Testis (tissue), 3 donors: Measurements from ENCODE around the gene DCTN3. TPM values are rescaled to one million over a fixed set of nuclear protein-coding genes. Genes with fewer than 3 reads are reported as not detected.

Source experiments
- DNase-seq: peaks from one replicate; pipeline ENCODE4 v3.0.0-alpha.2; 2019
- H3K27ac ChIP-seq, 2 donors: fragments of 200-600 bp; sonication (generic); one replicate each; pipeline ENCODE4 v1.5.1; 2019
- H3K27me3 ChIP-seq: fragments of 200-600 bp; sonication (generic); one replicate; pipeline ENCODE4 v1.5.1; 2019
- H3K36me3 ChIP-seq: fragments of 200-600 bp; sonication (generic); one replicate; pipeline ENCODE4 v1.5.1; 2017; ENCODE audit warnings: low read depth; ENCODE audit errors: missing control alignments
- H3K4me1 ChIP-seq: fragments of 200-600 bp; sonication (generic); one replicate; pipeline ENCODE4 v1.5.1; 2019
- H3K4me3 ChIP-seq, 2 donors: fragments of 200-600 bp; sonication (generic); one replicate each; pipeline ENCODE4 v1.5.1; 2017 to 2019
- H3K9me3 ChIP-seq: fragments of 200-600 bp; sonication (generic); one replicate; pipeline ENCODE4 v1.5.1; 2017
- POLR2A ChIP-seq: fragments of 450-650 bp; IDR thresholded peaks from one replicate; pipeline ENCODE4 v1.6.1; 2017; ENCODE audit warnings: antibody characterized with exemption, mild to moderate bottlenecking, moderate library complexity
- WGBS, 2 donors: methylation state at CpG; one replicate each; pipeline ENCODE4 v1.1.5; 2018; 5-methylcytosine and 5-hydroxymethylcytosine counted together
- intact Hi-C: fragments of 100-400 bp; cut with DNase I; formaldehyde crosslinking; loops from one replicate; pipeline ENCODE4 v1.15.1; 2023; ENCODE audit warnings: low total_unique reads
- polyA plus RNA-seq: library from polyadenylated mRNA; stranded (reverse); fragments of 350-450 nt; fragmentation: Illumina TruSeq; extraction: RNeasy Lipid Tissue Mini Kit (QIAGEN cat#74804); gene quantifications from one replicate; pipeline ENCODE4 v1.2.3, GENCODE V29; 2014; ENCODE audit warnings: low read depth, low replicate concordance; ENCODE audit not compliant: insufficient read depth
- total RNA-seq, 2 donors: library from RNA; depleted of rRNA; stranded (reverse); fragments of >200 nt; gene quantifications; one replicate each; pipeline ENCODE4 v1.2.3, GENCODE V29; 2016
- TF ChIP-seq, protein P1 (sequence below), 3 experiments: fragments of 450-650 bp in 2 of 3; fragments of 200-600 bp in 1 of 3; sonication (generic) in 1 of 3; IDR thresholded peaks; one replicate each; pipeline ENCODE4 v1.5.1; 2016 to 2019; ENCODE audit warnings: antibody characterized with exemption in 3 of 3, mild to moderate bottlenecking in 2 of 3, moderate library complexity in 1 of 3

The DCTN3 gene
- total and polyA plus RNA-seq, 3 donors from 2014 or later, result 55.1 to 82.9 (median 78.5) TPM

DNA sequence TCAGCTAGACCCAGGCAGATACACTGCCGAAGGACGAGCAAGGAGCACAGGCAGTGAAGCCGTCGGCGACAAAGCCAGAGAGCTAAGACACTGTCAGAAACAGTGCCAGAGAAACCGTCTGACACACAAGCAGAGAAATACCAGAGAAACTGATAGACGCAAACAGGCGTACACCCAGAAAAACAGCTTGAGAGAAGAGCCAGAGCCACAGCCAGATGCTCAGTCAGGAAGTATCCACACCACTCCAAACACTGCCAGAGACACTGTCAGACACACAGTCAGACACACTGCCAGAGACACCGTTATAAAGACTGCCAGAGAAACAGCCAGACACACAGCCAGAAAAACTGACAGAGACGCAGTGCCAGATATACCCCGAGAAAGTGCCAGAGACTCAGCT lies 49.9 kb downstream of the DCTN3 start:
- H3K9me3 ChIP-seq, result no peaks in the 10 kb centered on the region
- H3K27ac ChIP-seq, result no peak overlapping the region
- H3K36me3 ChIP-seq, result no peaks in the 10 kb centered on the region
- TF ChIP-seq, protein P1, sequence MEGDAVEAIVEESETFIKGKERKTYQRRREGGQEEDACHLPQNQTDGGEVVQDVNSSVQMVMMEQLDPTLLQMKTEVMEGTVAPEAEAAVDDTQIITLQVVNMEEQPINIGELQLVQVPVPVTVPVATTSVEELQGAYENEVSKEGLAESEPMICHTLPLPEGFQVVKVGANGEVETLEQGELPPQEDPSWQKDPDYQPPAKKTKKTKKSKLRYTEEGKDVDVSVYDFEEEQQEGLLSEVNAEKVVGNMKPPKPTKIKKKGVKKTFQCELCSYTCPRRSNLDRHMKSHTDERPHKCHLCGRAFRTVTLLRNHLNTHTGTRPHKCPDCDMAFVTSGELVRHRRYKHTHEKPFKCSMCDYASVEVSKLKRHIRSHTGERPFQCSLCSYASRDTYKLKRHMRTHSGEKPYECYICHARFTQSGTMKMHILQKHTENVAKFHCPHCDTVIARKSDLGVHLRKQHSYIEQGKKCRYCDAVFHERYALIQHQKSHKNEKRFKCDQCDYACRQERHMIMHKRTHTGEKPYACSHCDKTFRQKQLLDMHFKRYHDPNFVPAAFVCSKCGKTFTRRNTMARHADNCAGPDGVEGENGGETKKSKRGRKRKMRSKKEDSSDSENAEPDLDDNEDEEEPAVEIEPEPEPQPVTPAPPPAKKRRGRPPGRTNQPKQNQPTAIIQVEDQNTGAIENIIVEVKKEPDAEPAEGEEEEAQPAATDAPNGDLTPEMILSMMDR (IDR thresholded peaks at IDR 0.05), result no peak
- TF ChIP-seq POLR2A, result no peak
- H3K4me1 ChIP-seq, result no peaks in the 10 kb centered on the region
- DNase-seq, result no peak
- no peaks in the 10 kb centered on the region for H3K27me3 ChIP-seq
- no peak overlapping the region for H3K4me3 ChIP-seq
- 52 to 56% methylated on average over 11 of the region's 11 CpGs for whole genome bisulfite sequencing, 2 donors
- intact Hi-C loops, result no loop called here

DNA sequence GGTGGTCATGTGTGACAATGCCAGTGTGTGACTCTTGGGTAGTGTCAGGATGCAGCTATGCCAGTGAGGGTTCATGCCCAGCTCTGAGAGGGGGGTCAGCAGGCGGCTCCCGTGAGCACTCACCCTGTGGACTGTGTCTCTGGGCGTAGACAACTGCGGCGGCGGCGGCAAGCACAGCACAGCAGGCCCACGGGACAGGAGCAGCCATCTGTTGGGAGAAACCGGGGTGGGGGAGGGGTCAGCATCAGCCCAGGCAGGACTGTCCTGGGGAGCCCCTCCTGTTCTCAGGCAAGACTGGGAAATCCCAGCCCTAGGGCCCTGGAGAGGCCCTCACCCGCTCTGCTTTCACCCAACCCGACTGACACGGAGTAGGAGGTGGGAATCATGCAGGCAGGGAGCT lies 51.5 kb downstream of the DCTN3 start:
- Histone ChIP-seq H3K27ac (no peak overlapping the region), H3K4me1 (no peaks in the 10 kb centered on the region), H3K27me3 (no peaks in the 10 kb centered on the region), H3K9me3 (no peaks in the 10 kb centered on the region), H3K4me3 (no peak overlapping the region), H3K36me3 (no peaks in the 10 kb centered on the region)
- intact Hi-C loops, result no loop called here
- DNase-seq, result no peak
- TF ChIP-seq POLR2A, result no peak
- TF ChIP-seq, protein P1 (IDR thresholded peaks at IDR 0.05), result no peak
- WGBS, 2 donors, result 84 to 87% methylated on average over 5 to 12 of the region's 12 CpGs

DNA sequence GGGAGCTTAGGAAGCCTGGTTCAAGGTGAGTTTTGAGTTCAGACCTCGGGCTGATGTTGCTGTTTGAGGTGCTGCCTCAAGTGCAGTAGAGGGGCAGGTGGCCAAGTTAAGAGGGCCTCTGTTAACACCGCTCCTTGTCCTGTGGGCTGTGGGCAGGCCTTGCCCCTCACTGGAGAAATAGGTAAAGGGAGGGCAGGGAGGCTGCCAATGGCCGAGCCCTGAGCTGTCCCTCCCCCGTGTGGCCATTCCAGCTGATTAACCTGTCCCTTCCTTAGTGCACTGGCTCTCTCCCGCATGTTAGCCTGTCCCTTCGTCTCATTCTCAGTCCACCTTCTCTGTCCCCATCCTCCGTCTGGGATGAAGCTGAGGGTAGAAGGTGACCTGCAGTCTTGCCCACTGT lies 52.2 kb downstream of the DCTN3 start:
- no peak for DNase-seq
- intact Hi-C loops, result no loop called here
- Histone ChIP-seq H3K36me3 (no peaks in the 10 kb centered on the region), H3K9me3 (no peaks in the 10 kb centered on the region), H3K27me3 (no peaks in the 10 kb centered on the region), H3K27ac (no peak overlapping the region), H3K4me1 (no peaks in the 10 kb centered on the region), H3K4me3 (no peak overlapping the region)
- TF ChIP-seq, protein P1 (IDR thresholded peaks at IDR 0.05), result no peak
- TF ChIP-seq POLR2A, result no peak
- WGBS, 2 donors, result 79 to 89% methylated on average over 7 of the region's 7 CpGs

DNA sequence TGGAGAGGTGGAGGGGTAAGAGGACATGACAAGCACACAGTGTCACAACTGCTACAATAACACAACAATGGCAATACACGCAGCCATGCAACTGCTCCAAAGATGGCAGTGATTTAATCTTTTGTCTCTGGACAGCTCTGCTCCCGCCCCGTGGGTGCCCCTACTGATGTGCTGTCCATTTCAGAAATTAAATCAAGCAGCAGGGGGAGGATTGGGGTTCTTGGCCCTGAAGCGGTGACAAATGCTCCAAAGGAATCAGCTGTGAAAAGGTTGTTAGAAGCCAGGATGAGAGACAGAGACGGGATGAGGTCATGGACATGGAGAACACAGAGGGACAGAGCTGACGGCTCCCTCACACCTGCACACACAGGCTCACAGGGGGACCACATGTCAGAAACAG lies 53.3 kb downstream of the DCTN3 start:
- H3K27me3 ChIP-seq, result no peaks in the 10 kb centered on the region
- H3K4me1 ChIP-seq, result no peaks in the 10 kb centered on the region
- TF ChIP-seq, protein P1 (IDR thresholded peaks at IDR 0.05), result no peak
- TF ChIP-seq POLR2A, result no peak
- H3K36me3 ChIP-seq, result no peaks in the 10 kb centered on the region
- DNase-seq, result no peak
- WGBS, 2 donors, result 83% methylated on average over 6 of the region's 6 CpGs
- intact Hi-C loops, result no loop called here
- no peaks in the 10 kb centered on the region for H3K9me3 ChIP-seq
- H3K4me3 ChIP-seq, result no peak overlapping the region
- no peak overlapping the region for H3K27ac ChIP-seq

DNA sequence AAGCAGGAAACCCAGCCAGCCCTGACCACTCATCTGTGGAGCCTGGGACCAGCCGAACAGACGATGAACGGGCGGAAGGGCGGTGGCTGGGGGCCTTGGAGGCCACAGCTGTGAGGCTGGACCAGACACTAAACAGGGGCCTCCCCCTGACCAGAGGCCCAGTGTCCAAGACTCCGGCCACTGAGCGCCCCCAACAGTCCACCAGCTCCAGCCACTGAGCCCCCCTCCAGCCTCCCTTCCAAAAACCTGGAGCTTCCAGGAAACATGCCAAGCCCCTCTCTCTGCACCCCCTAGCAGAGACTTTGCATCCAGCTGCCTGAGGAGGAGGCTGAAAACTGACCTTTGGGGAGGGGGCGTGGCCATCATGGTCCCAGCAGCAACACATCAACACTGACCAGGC lies 54.0 kb downstream of the DCTN3 start:
- 89 to 90% methylated on average over 7 to 8 of the region's 8 CpGs for WGBS, 2 donors
- no peak overlapping the region for H3K27ac ChIP-seq
- H3K27me3 ChIP-seq, result no peaks in the 10 kb centered on the region
- no peak overlapping the region for H3K4me3 ChIP-seq
- H3K9me3 ChIP-seq, result no peaks in the 10 kb centered on the region
- intact Hi-C loops, result no loop called here
- no peaks in the 10 kb centered on the region for H3K36me3 ChIP-seq
- H3K4me1 ChIP-seq, result no peaks in the 10 kb centered on the region
- TF ChIP-seq, protein P1 (IDR thresholded peaks at IDR 0.05), result no peak
- DNase-seq, result no peak
